ENCODE measurements around the gene SNX9. TPM values are rescaled to one million over a fixed set of nuclear protein-coding genes. Genes with fewer than 3 reads are reported as not detected.
"Not testable (repeated sequence)": the region's sequence is repeated elsewhere in the genome, so short reads cannot be mapped to it uniquely, and the experiment has no call there.

Gene SNX9
- total and polyA plus RNA-seq, 10 of the 15 experiments (the other 5 are each of a cell fraction or from before 2014, with no cell fraction given) = 0.03 to 2.0 (median 0.37) TPM

- TF ChIP-seq SPI1 (IDR thresholded peaks at IDR 0.05; ENCODE audit: borderline replicate concordance, insufficient read depth, low read depth, low read length) (peak; percentile 3; the same call in 1 of the 2 replicates), EED (IDR thresholded peaks at IDR 0.05; ENCODE audit: low read depth) (no peak), ETV6 (conservative IDR thresholded peaks at IDR 0.05 in 1 of 2, IDR thresholded peaks at IDR 0.05 in 1 of 2; ENCODE audit: borderline replicate concordance in 1 of 2, low read depth in 1 of 2) (0 out of 4 replicates have a peak, but pooled peaks of 1 of the 2 experiments have one; percentile 24), NR2C2 (IDR thresholded peaks at IDR 0.05; ENCODE audit: borderline replicate concordance, control insufficient read depth, insufficient read length, low read depth) (no peak)
- in situ Hi-C loops (cut with MboI) (no loop called here), intact Hi-C loops (cut with micrococcal nuclease; ENCODE audit: unreplicated experiment) (no loop called here)
- no peaks in the 10 kb centered on the region; a peak in 2 of 4 replicates for H3K27me3 ChIP-seq (replicated peaks in 1 of 2; ENCODE audit: control insufficient read depth in 2 of 2, insufficient read depth in 2 of 2, low read length in 1 of 2)
- no peak overlapping the region for H3K27ac ChIP-seq (ENCODE audit: control insufficient read depth, insufficient read depth)
- no peak for FAIRE-seq
- H3K36me3 ChIP-seq (ENCODE audit: control insufficient read depth in 2 of 2, insufficient read depth in 2 of 2, low read length in 1 of 2) = no peaks in the 10 kb centered on the region
- ChIA-PET RAD21 (ENCODE audit: unreplicated experiment) (no interaction called here), SMC1A (ENCODE audit: uncharacterized antibody, unreplicated experiment) (no interaction called here), POLR2A (no interaction called here), CTCF (no interaction called here)
- 61% methylated on average over 6 of the region's 6 CpGs for WGBS (ENCODE audit: insufficient coverage, insufficient replicate concordance, low lambda C conversion rate, missing lambda C conversion rate)
- no peaks in the 10 kb centered on the region; the same call in 1 of the 3 replicates for H3K9me3 ChIP-seq (replicated peaks; ENCODE audit: control insufficient read depth, insufficient read depth, low read length)
- H3K79me2 ChIP-seq (ENCODE audit: control insufficient read depth, insufficient read depth, low read length) = no peaks in the 10 kb centered on the region
- ATAC-seq = no peak
- no peak for DNase-seq (ENCODE audit: low read depth, low spot score)
- no peaks in the 10 kb centered on the region for H4K20me1 ChIP-seq (ENCODE audit: control insufficient read depth, insufficient read depth)
- H2AFZ ChIP-seq (ENCODE audit: control insufficient read depth, low read depth, low read length) = no peak overlapping the region
- H3K4me2 ChIP-seq (ENCODE audit: control insufficient read depth, insufficient read depth) = no peak overlapping the region
- H3K4me3 ChIP-seq = no peak overlapping the region
- H3K4me1 ChIP-seq (ENCODE audit: control insufficient read depth, insufficient read depth, low read length) = peaks cover 23% of the 10 kb centered on the region
- H3K9ac ChIP-seq (ENCODE audit: control insufficient read depth, insufficient read depth, low read length) = no peak overlapping the region
- no TSS peak for BruUV-seq (replicated peaks)
These were observed 24.2 kb upstream of the SNX9 start for GRCh38 chr6:157798851-157799250.

- H3K27ac ChIP-seq (ENCODE audit: control insufficient read depth, insufficient read depth); RAD21 ChIA-PET (ENCODE audit: unreplicated experiment); H3K79me2 ChIP-seq (ENCODE audit: control insufficient read depth, insufficient read depth, low read length); BruUV-seq (replicated peaks); H3K4me3 ChIP-seq; H2AFZ ChIP-seq (ENCODE audit: control insufficient read depth, low read depth, low read length); in situ Hi-C loops (cut with MboI); intact Hi-C loops (cut with micrococcal nuclease; ENCODE audit: unreplicated experiment); DNase-seq (ENCODE audit: low read depth, low spot score); H3K9ac ChIP-seq (ENCODE audit: control insufficient read depth, insufficient read depth, low read length); ATAC-seq; H3K27me3 ChIP-seq (replicated peaks in 1 of 2; ENCODE audit: control insufficient read depth in 2 of 2, insufficient read depth in 2 of 2, low read length in 1 of 2); POLR2A ChIA-PET; H3K36me3 ChIP-seq (ENCODE audit: control insufficient read depth in 2 of 2, insufficient read depth in 2 of 2, low read length in 1 of 2); CTCF ChIA-PET; H3K4me2 ChIP-seq (ENCODE audit: control insufficient read depth, insufficient read depth); H3K9me3 ChIP-seq (replicated peaks; ENCODE audit: control insufficient read depth, insufficient read depth, low read length); H4K20me1 ChIP-seq (ENCODE audit: control insufficient read depth, insufficient read depth); FAIRE-seq: not testable (repeated sequence)
- SMC1A ChIA-PET (ENCODE audit: uncharacterized antibody, unreplicated experiment) = interaction anchor here (1.9 kb wide), 2 partner anchors 38 to 74 kb away, joined by 7 to 10 read pairs; no protein-coding TSS in a partner anchor
- 49% methylated on average over 3 of the region's 3 CpGs for WGBS (ENCODE audit: insufficient coverage, insufficient replicate concordance, low lambda C conversion rate, missing lambda C conversion rate)
- peaks cover 23% of the 10 kb centered on the region for H3K4me1 ChIP-seq (ENCODE audit: control insufficient read depth, insufficient read depth, low read length)
These were observed 23.5 kb upstream of the SNX9 start for GRCh38 chr6:157799561-157799960.
